Glomerular endothelial cell (primary cell): ENCODE data around the gene PAQR4. TPM values are rescaled to one million over a fixed set of nuclear protein-coding genes. Genes with fewer than 3 reads are reported as not detected.

Source experiments
- DNase-seq: peaks from one replicate; pipeline ENCODE4 v3.0.0-alpha.2; 2011; ENCODE audit warnings: low read depth, low spot score; ENCODE audit errors: extremely low read depth
- total RNA-seq: library from RNA; depleted of rRNA; stranded (reverse); fragments of >200 nt; gene quantifications from 2 replicates; pipeline ENCODE4 v1.2.3, GENCODE V29; 2015

Gene PAQR4
- total RNA-seq, 1 donor from 2014 or later: 14.9 TPM

DNA sequence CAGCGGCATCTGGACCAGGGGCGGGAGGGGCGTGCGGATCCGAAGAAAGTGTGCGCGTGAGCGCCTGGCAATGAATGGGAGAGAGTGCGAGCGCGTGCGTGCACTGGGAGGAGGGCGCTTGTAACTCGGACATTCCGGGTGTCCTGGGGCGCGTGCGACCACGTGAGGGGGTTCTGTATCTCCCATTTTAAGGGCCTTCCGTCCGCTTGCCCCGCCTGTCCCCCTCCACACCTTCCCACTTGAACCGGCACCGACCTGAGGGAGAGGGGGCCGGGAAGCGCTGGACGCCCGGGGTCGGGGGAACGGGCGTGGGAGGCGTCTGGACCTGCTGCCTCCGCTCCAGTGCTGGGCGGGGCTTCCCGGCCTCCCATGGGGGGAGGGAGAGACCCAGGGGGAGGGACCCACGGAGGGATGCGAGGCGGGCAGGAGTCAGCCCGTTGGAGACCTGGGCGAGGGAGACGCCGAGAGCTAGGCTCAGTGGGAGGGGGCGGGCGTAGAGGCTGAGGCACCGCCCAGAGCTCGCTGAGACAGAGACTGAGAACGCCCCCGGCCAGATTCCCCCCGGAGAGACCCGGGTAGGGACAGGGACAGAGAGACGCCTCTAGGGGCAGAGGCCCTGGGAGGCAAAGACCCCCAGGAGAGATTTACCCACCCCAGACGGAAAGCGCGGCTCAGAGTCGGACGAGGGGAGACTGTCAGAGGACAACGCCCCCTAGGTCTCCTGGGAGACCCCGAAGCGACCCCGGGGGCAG, 5.2 kb upstream of the PAQR4 start, which contains the start of gene KREMEN2:
Gene KREMEN2, plus strand, starts transcription at position 553 of the 752 bp plus-strand sequence. CDS start 246 bp downstream, outside the sequence.
- DNase-seq: no peak

DNA sequence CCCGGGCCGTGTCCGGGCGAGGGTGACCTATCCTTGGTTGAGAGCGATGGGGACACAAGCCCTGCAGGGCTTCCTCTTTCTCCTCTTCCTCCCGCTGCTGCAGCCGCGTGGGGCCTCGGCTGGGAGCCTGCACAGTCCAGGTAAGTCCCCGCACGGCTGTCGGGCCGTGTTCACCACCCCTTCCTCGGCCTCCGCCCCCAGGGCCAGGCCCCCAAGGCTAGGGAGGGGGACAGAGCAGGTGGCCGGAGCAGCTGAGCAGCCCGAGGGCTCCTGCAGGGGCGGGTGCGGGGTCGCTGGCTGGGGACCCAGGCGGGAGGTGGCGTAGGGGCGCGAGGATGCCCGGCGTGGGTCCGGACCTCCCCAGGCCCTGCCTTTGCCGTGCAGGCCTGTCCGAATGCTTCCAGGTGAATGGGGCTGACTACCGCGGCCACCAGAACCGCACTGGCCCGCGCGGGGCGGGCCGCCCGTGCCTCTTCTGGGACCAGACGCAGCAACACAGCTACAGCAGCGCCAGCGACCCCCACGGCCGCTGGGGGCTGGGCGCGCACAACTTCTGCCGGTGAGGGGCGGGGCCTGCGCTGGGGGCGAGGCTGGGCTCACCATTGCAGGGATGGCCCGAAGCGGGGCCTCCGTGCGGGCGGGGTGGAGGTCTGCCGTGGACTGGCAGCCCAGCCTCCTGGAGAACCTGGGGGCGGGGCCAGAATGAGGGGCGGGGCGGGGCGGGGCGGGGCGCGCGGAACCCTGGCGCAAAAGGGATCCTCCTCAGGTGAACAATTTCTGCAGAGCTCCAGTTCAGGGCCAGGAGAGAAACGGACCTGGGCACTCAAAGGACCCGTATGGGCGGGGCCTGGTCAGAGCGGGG, 4.4 kb upstream of the PAQR4 start:
- DNase-seq: no peak

DNA sequence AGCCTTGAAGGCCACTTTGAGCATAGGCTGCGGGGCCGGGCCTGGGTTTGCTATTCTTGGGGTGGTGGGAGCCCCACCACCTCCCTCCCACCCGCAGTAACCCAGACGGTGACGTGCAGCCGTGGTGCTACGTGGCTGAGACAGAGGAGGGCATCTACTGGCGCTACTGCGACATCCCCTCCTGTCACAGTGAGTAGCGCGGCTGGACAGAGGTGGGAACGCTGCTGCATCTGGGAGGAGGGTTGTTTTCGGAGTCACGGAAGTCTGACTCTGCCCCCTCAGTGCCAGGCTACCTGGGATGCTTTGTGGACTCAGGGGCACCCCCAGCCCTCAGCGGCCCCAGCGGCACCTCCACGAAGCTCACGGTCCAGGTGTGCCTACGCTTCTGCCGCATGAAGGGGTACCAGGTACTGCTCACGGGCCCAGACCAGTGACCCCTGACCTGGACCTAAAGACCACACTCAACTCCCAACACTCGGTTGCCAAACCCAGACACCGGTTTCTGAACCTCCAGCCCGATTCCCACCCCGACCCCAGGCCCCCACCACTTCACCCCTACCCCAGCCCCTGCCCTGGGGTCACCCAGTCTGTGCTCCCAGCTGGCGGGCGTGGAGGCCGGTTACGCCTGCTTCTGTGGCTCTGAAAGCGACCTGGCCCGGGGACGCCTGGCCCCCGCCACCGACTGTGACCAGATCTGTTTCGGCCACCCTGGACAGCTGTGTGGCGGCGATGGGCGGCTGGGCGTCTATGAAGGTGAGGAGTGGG, 2.9 kb upstream of the PAQR4 start:
- DNase-seq: no peak

DNA sequence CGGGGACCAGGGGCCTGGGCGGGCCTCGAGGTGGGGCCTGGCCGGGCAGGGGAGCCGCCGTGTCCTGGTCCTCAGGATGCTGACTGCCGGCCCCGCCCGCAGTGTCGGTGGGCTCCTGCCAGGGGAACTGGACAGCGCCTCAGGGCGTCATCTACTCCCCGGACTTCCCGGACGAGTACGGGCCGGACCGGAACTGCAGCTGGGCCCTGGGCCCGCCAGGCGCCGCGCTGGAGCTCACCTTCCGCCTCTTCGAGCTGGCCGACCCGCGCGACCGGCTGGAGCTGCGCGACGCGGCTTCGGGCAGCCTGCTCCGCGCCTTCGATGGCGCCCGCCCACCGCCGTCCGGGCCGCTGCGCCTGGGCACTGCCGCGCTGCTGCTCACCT, 2.3 kb upstream of the PAQR4 start:
- no peak for DNase-seq

DNA sequence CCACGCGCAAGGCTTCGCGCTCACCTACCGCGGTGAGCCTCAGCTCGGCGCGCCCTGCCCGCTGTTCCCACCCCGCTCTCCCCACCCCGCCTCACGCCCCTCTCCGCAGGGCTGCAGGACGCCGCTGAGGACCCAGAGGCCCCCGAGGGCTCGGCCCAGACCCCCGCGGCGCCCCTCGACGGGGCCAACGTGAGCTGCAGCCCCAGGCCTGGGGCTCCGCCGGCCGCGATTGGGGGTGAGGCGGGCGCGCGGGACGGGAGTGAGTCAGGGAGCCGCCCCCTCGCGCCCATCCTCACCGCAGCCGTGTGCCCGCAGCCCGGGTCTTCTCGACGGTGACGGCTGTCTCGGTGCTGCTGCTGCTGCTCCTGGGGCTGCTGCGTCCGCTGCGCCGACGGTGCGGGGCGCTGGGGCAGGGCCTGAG, 1.9 kb upstream of the PAQR4 start:
- no peak for DNase-seq

DNA sequence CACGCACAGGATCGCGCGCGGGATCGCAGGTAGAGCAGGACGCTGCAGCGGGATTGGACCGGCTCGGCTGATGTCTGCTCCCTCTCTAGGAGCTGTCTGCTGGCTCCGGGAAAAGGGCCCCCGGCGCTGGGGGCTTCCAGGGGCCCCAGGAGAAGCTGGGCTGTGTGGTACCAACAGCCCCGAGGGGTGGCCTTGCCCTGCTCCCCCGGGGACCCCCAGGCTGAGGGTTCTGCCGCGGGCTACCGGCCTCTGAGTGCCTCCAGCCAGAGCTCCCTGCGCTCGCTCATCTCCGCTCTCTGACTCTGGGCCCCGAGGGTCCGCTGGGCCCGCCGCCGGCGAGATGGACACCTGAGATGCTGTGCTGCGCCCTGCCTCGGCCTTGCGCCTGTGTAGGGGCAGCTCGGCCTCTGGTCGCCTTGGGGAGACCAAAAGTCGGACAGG, 1.4 kb upstream of the PAQR4 start:
- DNase-seq: no peak

DNA sequence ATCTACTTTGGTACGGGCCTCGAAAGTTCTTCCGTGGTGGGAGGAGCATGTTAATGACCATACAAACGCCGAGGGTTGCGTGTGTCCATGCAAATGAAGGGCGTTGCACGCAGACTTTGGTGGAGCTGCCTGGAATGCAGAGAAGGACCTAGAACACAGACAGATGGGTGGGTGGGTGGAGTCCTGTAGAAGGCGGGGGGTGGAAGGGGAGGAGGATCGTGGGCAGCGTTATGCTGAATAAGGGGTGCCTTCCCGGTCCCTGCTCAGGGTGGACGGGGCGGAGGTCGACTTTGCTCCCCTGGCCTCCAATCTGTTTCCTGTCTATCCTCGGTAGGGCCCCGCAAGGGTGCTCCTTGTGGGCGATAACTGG, 795 bp upstream of the PAQR4 start:
- no peak for DNase-seq

DNA sequence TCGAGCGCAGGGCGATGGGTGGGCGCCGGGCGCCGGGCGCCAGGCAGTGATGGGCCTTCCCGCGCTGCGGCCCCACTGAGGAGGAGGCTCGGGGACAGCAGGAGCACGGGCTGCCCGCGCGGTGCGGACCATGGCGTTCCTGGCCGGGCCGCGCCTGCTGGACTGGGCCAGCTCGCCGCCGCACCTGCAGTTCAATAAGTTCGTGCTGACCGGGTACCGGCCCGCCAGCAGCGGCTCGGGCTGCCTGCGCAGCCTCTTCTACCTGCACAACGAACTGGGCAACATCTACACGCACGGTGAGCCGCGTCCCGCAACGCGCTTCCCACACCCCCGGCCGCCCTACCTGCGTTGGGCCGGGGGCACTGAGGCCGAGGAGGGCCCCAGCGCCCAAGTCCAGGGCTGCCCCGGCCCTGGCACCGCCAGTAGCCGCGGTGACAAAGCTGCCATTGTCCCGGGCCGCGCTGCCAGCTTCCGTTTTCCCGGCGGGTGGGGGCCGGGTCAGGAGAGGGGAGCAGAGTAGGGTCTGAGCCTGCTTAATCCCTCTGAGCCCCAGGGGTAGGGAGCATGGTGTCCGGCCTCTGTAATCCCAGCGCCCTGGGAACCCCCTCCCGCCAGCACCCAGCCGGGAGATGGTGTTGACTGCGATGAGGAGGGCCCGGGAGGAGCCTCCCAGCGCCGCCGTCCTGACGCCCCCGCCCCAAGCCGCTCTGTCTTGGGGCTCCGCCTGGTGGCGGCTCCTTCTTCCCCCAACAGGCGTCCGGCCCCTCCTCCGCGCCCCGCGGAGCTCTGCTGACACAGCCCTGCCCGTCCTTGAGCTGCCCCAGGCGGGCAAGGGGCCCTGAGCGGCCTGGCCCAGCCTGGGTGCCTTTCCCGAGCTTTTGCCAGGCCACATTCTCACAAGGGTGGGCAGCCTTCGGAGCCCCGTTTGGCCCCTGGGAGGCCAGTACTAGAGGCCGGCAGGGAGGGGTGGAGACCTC, 685 bp downstream of the PAQR4 start:
- no peak for DNase-seq

DNA sequence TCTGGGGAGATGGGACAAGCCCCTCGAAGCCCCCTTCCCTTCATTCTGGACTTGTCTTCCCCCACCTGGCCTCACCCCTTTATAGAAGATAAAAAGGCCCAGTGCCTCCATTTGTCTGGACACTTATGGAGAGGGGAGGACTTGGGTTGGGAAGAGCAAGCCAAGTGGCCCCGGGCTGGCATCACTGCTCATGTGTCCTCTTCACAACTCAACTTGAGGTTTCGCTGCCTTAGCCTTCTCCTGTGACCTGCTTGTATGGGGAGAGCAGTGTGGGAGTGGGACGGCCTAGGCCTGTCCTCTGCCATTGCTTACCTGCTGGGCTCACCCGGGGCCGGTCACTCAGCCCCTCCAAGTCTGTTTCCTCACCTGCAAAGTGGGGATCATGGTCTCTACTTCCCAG, 1.4 kb downstream of the PAQR4 start:
- DNase-seq: no peak

DNA sequence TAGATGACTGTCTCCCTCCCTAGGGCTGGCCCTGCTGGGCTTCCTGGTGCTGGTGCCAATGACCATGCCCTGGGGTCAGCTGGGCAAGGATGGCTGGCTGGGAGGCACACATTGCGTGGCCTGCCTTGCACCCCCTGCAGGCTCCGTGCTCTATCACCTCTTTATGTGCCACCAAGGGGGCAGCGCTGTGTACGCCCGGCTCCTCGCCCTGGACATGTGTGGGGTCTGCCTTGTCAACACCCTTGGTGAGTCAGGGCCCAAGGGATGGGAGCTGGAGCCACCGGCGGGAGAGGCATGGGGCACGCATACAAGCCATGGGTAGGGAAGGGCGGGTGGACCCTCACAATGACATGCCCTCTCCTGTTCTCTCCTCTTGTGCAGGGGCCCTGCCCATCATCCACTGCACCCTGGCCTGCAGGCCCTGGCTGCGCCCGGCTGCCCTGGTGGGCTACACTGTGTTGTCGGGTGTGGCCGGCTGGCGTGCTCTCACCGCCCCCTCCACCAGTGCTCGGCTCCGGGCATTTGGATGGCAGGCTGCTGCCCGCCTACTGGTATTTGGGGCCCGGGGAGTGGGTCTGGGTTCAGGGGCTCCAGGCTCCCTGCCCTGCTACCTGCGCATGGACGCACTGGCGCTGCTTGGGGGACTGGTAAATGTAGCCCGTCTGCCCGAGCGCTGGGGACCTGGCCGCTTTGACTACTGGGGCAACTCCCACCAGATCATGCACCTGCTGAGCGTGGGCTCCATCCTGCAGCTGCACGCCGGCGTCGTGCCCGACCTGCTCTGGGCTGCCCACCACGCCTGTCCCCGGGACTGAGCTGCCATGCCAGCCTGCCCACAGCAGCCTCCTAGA, 2.2 kb downstream of the PAQR4 start:
- DNase-seq: no peak

DNA sequence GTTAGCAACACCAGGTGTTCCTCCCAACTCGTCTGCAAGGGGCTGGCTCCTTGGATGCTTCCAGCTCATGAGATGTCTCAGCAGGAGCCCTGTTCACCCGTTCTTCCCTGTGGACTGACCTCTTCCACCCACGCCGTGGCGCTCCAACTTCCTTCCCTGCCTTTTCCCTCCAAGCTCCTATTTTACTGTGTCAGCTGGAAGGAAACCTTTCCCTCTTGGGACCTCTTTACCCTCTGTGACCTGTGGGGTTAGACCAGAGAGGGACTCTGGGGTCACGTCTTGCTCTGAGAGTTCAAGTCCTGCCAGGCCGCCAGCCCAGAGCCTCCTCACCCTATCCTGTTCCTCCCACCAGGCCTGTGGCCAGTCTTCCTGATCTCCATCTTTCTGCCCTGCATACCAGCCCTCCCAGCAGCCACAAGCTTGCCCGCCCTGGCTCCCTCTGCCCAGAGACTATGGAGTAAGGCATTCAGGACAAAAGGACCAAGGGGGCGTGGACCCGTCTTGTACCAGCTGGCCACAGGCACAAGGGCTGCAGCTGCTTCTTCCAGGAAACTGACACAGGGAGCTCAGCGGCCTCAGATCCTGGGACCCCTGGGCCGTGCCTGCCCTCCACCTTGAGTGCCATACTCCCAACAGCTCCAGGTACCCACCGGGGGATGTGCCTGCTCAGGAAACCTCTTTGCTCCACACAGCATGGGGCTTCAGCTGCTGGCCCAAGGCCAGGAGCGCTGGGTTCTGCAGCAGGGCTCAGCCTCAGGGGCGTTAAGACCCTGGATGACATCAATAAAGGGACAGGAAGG, 3.0 kb downstream of the PAQR4 start:
- no peak for DNase-seq

DNA sequence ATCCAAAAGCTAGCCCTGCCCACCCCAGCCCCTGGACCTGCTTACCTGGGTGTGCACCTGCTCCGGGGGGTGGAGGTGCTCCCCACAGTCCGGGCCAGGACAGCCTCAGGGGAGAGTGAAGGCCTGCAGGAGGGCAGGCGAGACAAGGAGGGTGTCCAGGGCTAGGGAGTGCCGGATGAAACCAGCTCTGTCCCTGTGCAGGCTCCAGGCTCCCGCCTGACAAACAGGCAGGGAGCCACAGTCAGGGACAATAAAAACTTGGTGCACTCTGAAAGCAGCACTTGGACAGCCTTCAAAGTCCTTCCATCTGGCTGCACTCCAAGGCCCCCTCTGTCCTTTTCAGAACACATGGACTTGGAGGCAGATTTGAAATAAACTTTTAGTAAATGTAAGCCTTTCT, 3.9 kb downstream of the PAQR4 start:
- no peak for DNase-seq

DNA sequence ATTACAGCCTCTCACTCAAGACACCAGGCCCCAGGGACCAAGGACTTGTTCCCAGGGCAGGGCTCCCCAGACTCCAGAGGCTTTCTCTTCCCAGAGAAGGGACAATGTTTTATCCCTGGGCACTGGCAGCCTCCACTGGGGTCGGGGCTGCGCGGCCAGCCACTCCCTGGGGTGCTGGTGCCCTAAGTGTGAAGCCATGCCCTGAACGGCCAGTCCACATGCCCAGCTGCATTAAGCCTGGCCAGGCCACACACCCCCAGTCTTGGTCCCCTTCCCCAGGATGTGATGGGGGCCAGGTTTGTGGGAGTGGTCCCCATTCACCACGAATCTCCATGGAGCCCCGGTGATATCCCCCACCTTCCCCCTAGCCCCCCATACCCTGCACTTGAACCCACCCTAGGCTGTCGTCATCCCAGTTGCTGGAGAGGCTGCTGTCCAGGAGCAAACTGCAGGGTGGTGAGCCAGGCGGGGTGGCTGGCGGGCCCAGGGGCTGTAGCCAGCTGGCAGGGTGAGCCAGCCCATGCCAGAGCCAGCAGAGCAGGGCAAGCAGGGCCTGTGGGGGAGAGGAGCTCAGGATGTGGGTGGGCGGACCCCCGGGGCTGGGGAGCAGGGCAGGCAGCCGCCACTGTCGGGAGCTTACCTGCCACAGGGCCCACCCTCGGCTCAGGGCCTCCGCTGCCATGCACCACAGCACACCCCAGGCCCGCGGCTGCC, 4.6 kb downstream of the PAQR4 start:
- no peak for DNase-seq

DNA sequence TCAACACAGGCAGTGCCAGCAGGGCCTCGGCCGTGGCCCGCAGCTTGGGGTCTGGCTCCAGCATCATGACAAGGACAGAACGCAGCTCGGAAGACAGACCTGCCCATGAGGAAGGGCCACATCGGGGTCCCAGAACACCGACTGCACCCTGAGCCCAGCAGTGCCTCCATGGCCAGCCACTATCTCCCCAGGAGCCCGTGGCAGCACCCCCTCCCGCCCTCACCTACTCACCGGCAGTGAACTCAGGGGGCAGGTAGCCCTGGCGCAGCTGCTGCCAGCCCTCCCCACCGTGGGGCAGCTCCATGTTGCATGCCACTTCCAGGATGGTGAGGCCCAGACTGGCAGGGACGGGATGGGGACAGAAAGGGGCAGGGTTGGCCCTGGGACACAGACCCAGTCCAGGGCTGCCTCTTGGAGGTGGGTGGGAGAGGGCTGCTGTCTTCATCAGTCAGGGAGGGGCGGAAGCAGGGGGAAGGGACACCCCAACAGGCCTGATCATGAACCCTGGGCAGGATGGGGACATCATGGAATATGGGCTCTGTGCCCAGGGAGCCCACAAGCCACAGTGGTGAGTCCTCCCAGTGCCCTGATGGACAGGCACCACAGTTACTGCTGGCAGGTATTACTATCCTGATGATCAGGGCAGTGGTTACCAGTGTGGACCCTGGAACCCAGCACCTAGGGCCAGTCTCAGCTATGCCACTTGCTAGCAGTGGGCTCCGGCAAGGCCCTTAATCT, 5.3 kb downstream of the PAQR4 start:
- DNase-seq: no peak

DNA sequence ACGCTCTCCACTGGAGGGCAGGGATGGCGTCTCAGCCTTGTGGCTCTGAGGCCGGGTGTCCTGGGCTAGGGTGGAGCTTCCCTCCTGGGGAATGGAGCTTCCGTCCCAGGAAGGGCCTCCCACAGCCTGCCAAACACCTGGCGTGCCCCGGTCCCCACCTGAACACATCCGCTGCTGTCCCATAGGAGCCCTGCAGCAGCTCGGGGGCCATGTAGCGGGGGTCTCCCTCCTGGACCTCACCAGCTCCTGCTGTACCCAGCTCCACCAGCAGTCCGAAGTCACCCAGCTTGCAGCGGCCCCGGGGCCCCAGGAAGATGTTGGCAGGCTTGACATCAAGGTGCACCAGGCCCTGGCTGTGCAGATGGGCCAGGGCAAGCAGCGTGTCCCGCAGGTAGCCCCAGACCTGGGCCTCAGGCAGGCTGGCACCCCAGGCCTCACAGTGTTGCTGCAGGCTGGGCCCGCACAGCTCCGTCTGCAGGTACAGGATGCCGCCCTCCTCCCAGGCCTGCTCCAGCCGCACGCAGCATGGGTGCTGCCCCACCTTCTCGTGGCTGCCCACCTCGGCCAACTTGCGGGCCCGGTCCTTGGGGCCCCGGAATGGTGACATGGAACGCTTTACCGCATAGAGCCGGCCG, 6.1 kb downstream of the PAQR4 start:
- no peak for DNase-seq

DNA sequence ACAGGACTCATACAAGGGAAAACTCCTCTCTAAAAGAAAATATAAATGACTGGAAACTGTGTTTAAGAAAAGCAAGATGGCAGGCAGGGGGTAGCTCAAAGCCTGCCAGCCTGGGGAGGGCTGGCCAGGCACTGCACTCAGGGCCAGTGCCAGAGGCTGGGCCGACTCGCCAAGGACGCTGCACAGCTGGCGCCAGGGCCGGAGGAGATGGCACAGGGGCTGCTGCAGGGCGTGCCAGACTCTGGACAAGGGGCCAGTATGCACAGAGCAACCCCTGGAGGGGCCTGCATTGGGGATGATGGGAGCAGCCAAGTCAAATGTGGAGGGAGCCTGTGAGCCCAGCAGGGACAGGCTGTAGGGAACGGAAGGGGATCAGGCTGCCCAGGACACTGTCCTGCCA, 7.1 kb downstream of the PAQR4 start:
- no peak for DNase-seq

DNA sequence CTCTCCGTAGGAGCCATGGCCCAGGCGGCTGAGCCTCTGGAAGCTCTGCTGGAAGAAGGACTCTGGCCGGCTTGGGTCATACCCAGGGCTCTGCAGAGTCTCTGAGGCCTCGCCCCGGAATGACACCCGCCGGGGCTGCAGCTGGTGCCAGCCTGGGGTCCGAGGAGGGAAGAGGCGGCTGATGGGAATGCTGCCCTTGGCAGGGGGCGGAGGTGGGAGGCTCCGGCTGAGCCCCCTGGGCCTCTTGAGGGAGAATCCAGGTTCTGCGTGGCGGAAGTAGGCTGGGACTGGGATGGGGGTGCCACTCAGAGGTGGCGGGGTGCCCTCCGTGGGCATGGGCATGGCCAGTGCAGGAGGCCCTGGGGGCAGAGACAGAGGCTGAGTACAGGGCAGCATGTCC, 7.5 kb downstream of the PAQR4 start:
- no peak for DNase-seq
